A549 (cell line): ENCODE data around the gene PDCD4. TPM values are rescaled to one million over a fixed set of nuclear protein-coding genes. Genes with fewer than 3 reads are reported as not detected.

ENCODE experiments used
- ATAC-seq, 2 experiments: fragments of 200-7000 bp in 1 of 2; fragments of >200 bp in 1 of 2; cut with Nextera tagmentation in 1 of 2; cut with Tn5 transposase in 1 of 2; 3 replicates each; pipeline versions ENCODE4 v1.8.0 to v1.9.1; 2018 to 2020; ENCODE audit warnings: mild to moderate bottlenecking in 1 of 2, moderate library complexity in 1 of 2
- CTCF ChIA-PET: fragments of 300-600 bp; sonication (Branson Sonifier 250); formaldehyde crosslinking; extraction: SDS; loops from one replicate; lab custom pipeline; 2021; ENCODE audit warnings: antibody characterized with exemption, inconsistent platforms; lab: Yijun Ruan, JAX
- POLR2A ChIA-PET: fragments of 350-600 bp; formaldehyde crosslinking; extraction: SDS; loops from one replicate; lab custom pipeline; 2021; ENCODE audit warnings: antibody characterized with exemption, inconsistent platforms; lab: Yijun Ruan, JAX
- DNase-seq, 2 experiments: peaks; one replicate each; pipeline versions ENCODE4 v3.0.0 to v3.0.0-alpha.2; 2011 to 2016; ENCODE audit warnings: low read depth in 1 of 2, low spot score in 1 of 2
- FAIRE-seq: peaks from 2 replicates; lab custom pipeline; 2011; peaks lifted over from hg19 to GRCh38; lab: Jason Lieb, UNC
- H3K27ac ChIP-seq, 2 experiments: fragments of >200 bp; sonication (Bioruptor Twin); formaldehyde crosslinking; 3 replicates each; pipeline ENCODE4 v1.5.1; 2016 to 2017
- H3K4me1 ChIP-seq: fragments of >200 bp; sonication (Bioruptor Twin); formaldehyde crosslinking; 3 replicates; pipeline ENCODE4 v1.6.1; 2016
- H3K4me2 ChIP-seq: fragments of >200 bp; sonication (Bioruptor Twin); formaldehyde crosslinking; 3 replicates; pipeline ENCODE4 v1.6.1; 2016
- H3K4me3 ChIP-seq: fragments of >200 bp; sonication (Bioruptor Twin); formaldehyde crosslinking; 3 replicates; pipeline ENCODE4 v1.5.1; 2016
- H3K9me3 ChIP-seq: fragments of >200 bp; sonication (Bioruptor Twin); formaldehyde crosslinking; 3 replicates; pipeline ENCODE4 v1.6.1; 2016
- CBX2 ChIP-seq: fragments of 200-600 bp; sonication (generic); IDR thresholded peaks from 2 replicates; pipeline ENCODE4 v1.6.1; 2016; ENCODE audit warnings: low read depth, mild to moderate bottlenecking, borderline replicate concordance
- CBX8 ChIP-seq: fragments of 200-600 bp; sonication (generic); IDR thresholded peaks from 2 replicates; pipeline ENCODE4 v1.6.1; 2016
- CHD2 ChIP-seq: fragments of 150-350 bp; IDR thresholded peaks from 2 replicates; pipeline ENCODE4 v1.6.1; 2014; ENCODE audit warnings: low read length; ENCODE audit not compliant: partially characterized antibody
- EHF ChIP-seq: fragments of 250-450 bp; sonication (Bioruptor Pico); IDR thresholded peaks from 2 replicates; pipeline ENCODE4 v1.5.0; 2020; ENCODE audit warnings: mild to moderate bottlenecking
- FOSB ChIP-seq: fragments of 250-450 bp; sonication (Bioruptor Pico); IDR thresholded peaks from 2 replicates; pipeline ENCODE4 v1.5.0; 2020; ENCODE audit warnings: mild to moderate bottlenecking, moderate library complexity
- FOSL2 ChIP-seq, 2 experiments: fragments of 450-650 bp in 1 of 2; fragments of >200 bp in 1 of 2; sonication (Bioruptor Twin) in 1 of 2; formaldehyde crosslinking; IDR thresholded peaks; 2 replicates each; pipeline versions ENCODE4 v1.5.0 to v1.6.1; 2016 to 2020; ENCODE audit warnings: mild to moderate bottlenecking in 1 of 2, moderate library complexity in 1 of 2
- GATA3 ChIP-seq: IDR thresholded peaks from 2 replicates; pipeline ENCODE4 v1.6.1; 2012; ENCODE audit warnings: borderline replicate concordance
- HDAC2 ChIP-seq: fragments of 200-600 bp; sonication (generic); IDR thresholded peaks from 2 replicates; pipeline ENCODE4 v1.6.1; 2016
- HEYL ChIP-seq: fragments of 250-450 bp; sonication (Bioruptor Pico); IDR thresholded peaks from 2 replicates; pipeline ENCODE4 v1.8.0; 2021; ENCODE audit warnings: mild to moderate bottlenecking, moderate library complexity
- HOXA7 ChIP-seq: fragments of 250-450 bp; sonication (Bioruptor Pico); IDR thresholded peaks from 2 replicates; pipeline ENCODE4 v1.5.0; 2020; ENCODE audit warnings: mild to moderate bottlenecking, moderate library complexity
- JUNB ChIP-seq: fragments of >200 bp; sonication (Bioruptor Twin); formaldehyde crosslinking; IDR thresholded peaks from 2 replicates; pipeline ENCODE4 v1.6.1; 2016
- MAX ChIP-seq: IDR thresholded peaks from 2 replicates; pipeline ENCODE4 v1.6.1; 2012
- NR3C1 ChIP-seq: fragments of >200 bp; sonication (Bioruptor Twin); formaldehyde crosslinking; IDR thresholded peaks from 3 replicates; pipeline ENCODE4 v1.6.1; 2017
- PBX3 ChIP-seq: IDR thresholded peaks from 2 replicates; pipeline ENCODE4 v1.6.1; 2012
- POLR2AphosphoS2 ChIP-seq: conservative IDR thresholded peaks from 2 replicates; pipeline ENCODE4 v1.6.1; 2012; ENCODE audit warnings: low read length, improper control_type of control experiment, inconsistent platforms
- RARB ChIP-seq: fragments of 250-450 bp; sonication (Bioruptor Pico); IDR thresholded peaks from 2 replicates; pipeline ENCODE4 v1.8.0; 2021; ENCODE audit warnings: mild to moderate bottlenecking, moderate library complexity
- RCOR1 ChIP-seq: fragments of 150-350 bp; IDR thresholded peaks from 2 replicates; pipeline ENCODE4 v1.6.1; 2014; ENCODE audit warnings: antibody characterized with exemption, low read length, low read depth
- RNF2 ChIP-seq: fragments of 200-600 bp; sonication (generic); IDR thresholded peaks from 2 replicates; pipeline ENCODE4 v1.6.1; 2016; ENCODE audit warnings: low read depth, mild to moderate bottlenecking, antibody characterized with exemption, moderate library complexity, borderline replicate concordance
- TFCP2L1 ChIP-seq: fragments of 250-450 bp; sonication (Bioruptor Pico); IDR thresholded peaks from 2 replicates; pipeline ENCODE4 v1.5.0; 2021; ENCODE audit warnings: mild to moderate bottlenecking
- TP53 ChIP-seq: fragments of 250-450 bp; sonication (Bioruptor Pico); IDR thresholded peaks from 2 replicates; pipeline ENCODE4 v1.5.0; 2021; ENCODE audit warnings: mild to moderate bottlenecking, moderate library complexity
- ZFP36 ChIP-seq: fragments of 450-650 bp; IDR thresholded peaks from 2 replicates; pipeline ENCODE4 v1.6.1; 2014; ENCODE audit warnings: borderline replicate concordance; ENCODE audit not compliant: partially characterized antibody
- ZSCAN20 ChIP-seq: fragments of 250-450 bp; sonication (Bioruptor Pico); IDR thresholded peaks from 2 replicates; pipeline ENCODE4 v1.8.0; 2022; ENCODE audit warnings: mild to moderate bottlenecking, moderate library complexity
- WGBS: methylation state at CpG from one replicate; pipeline ENCODE4 v1.1.6; 2017; ENCODE audit errors: missing lambda C conversion rate; 5-methylcytosine and 5-hydroxymethylcytosine counted together
- polyA plus RNA-seq, 4 experiments: library from polyadenylated mRNA; depleted of rRNA in 3 of 4; stranded (reverse); fragments of >200 nt; fragmentation: RNase III in 1 of 4; extraction: RNeasy Plus Mini Kit Qiagen cat#74134 plus additional on column Dnase treatment in 1 of 4; gene quantifications; 2 replicates in 3 of 4; 3 replicates in 1 of 4; pipeline ENCODE4 v1.2.3, GENCODE V29; 2011 to 2017

Gene PDCD4
- polyA plus RNA-seq, 2 of the 4 experiments (the other 2 are of a cell fraction), result 42.7 to 71.4 TPM

GRCh38 chr10:110876000-110876399 lies 4.3 kb downstream of the PDCD4 start:
- no peak overlapping the region for H3K4me3 ChIP-seq
- POLR2A ChIA-PET, result no interaction called here
- no peak for DNase-seq
- TF ChIP-seq FOSB (CRISPR knock-in tag) (no peak), CBX2 (no peak), TP53 (CRISPR knock-in tag) (no peak), FOSL2 (IDR thresholded peaks at IDR 0.05) (no peak), FOSL2 (CRISPR knock-in tag; IDR thresholded peaks at IDR 0.05) (no peak), MAX (no peak), HEYL (CRISPR knock-in tag) (no peak), PBX3 (no peak)
- TF ChIP-seq, all 56 proteins: peak for 0
- WGBS, result 79% methylated on average over 2 of the region's 2 CpGs
- Histone ChIP-seq H3K4me1 (peaks cover 27% of the 10 kb centered on the region), H3K9me3 (no peaks in the 10 kb centered on the region), H3K4me2 (no peak overlapping the region), H3K27ac (no peak overlapping the region)
- CTCF ChIA-PET, result interaction anchor here (3.2 kb wide), 1 partner anchor 18 kb away, joined by 11 read pairs; no protein-coding TSS in a partner anchor
- no peak for FAIRE-seq
- no peak for ATAC-seq

- POLR2A ChIA-PET, result no interaction called here
- H3K9me3 ChIP-seq, result no peaks in the 10 kb centered on the region
- FAIRE-seq, result no peak
- no peak for DNase-seq
- H3K27ac ChIP-seq, result no peak overlapping the region
- CTCF ChIA-PET, result interaction anchor here (1.1 to 3.2 kb wide), 3 partner anchors 10 to 73 kb away, joined by 3 to 11 read pairs (median 5); no protein-coding TSS in a partner anchor
- H3K4me3 ChIP-seq, result no peak overlapping the region
- no peak for ATAC-seq
- no peak overlapping the region for H3K4me2 ChIP-seq
- 90% methylated on average over 1 of the region's 1 CpG for WGBS
- TF ChIP-seq ZSCAN20 (CRISPR knock-in tag) (no peak), RCOR1 (no peak)
- TF ChIP-seq, all 56 proteins: peak for 0
- peaks cover 26% of the 10 kb centered on the region; the same call in 2 of the 3 replicates for H3K4me1 ChIP-seq
Observed at GRCh38 chr10:110876788-110877187, 5.1 kb downstream of the PDCD4 start.

DNA sequence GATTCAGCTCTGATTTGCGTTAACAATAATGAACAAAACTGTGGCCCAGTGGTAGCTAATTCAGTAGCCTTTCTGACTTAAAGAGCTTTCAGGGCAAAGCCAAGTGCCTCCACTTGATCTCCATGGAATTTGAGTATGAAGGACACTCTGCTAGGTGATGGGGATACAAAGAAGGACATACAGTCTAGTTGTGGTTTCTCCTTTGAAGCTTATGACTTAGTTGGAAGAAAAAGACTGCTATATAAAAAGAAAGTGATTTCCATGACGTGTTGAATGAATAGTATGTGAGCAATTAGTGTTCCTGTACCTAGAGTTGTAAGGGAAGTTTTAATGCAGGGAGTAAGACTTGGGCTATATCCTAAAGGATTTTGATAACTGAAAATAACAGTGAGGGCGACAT lies 8.3 kb downstream of the PDCD4 start:
- peak; percentile 32 to 54; a peak in 3 of 6 replicates for ATAC-seq

DNA sequence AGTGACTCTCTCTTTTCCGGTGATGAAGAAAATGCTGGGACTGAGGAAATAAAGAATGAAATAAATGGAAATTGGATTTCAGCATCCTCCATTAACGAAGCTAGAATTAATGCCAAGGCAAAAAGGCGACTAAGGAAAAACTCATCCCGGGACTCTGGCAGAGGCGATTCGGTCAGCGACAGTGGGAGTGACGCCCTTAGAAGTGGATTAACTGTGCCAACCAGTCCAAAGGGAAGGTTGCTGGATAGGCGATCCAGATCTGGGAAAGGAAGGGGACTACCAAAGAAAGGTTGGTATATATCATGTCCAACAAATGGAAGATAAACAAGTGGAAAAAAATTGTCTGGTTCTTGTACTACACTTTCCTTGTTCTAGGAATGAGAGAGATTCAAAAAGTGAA lies 9.5 kb downstream of the PDCD4 start:
- H3K27ac ChIP-seq, result no peak overlapping the region
- WGBS, result 91% methylated on average over 9 of the region's 9 CpGs
- ChIA-PET POLR2A (interaction anchor here (2.3 kb wide), 1 partner anchor 10 kb away, joined by 9 read pairs; the partner anchor contains the start of gene PDCD4), CTCF (interaction anchor here (2.7 kb wide), 1 partner anchor 12 kb away, joined by 16 read pairs; no protein-coding TSS in a partner anchor)
- peaks cover 31% of the 10 kb centered on the region for H3K4me1 ChIP-seq
- FAIRE-seq (no peak), ATAC-seq (no peak), DNase-seq (no peak)
- no peak overlapping the region for H3K4me2 ChIP-seq
- no peaks in the 10 kb centered on the region for H3K9me3 ChIP-seq
- TF ChIP-seq ZFP36 (no peak), HDAC2 (no peak), CBX8 (no peak), NR3C1 (no peak), TFCP2L1 (CRISPR knock-in tag) (no peak), POLR2AphosphoS2 (no peak), TP53 (CRISPR knock-in tag) (no peak), RNF2 (no peak), EHF (CRISPR knock-in tag) (no peak), RARB (CRISPR knock-in tag) (no peak), GATA3 (no peak), JUNB (no peak)
- no peak overlapping the region for H3K4me3 ChIP-seq

More for the DNA sequence above, 8.3 kb downstream of the PDCD4 start:
- FAIRE-seq (no peak), DNase-seq (no peak)
- no peak overlapping the region for H3K27ac ChIP-seq
- H3K9me3 ChIP-seq, result no peaks in the 10 kb centered on the region
- ChIA-PET POLR2A (interaction anchor here (0.6 to 1.6 kb wide), 2 partner anchors 9 to 36 kb away, joined by 3 to 5 read pairs; partner anchors contain the start of gene PDCD4), CTCF (interaction anchor here (2.7 kb wide), 1 partner anchor 14 kb away, joined by 8 read pairs; no protein-coding TSS in a partner anchor)
- TF ChIP-seq CHD2 (no peak), HOXA7 (CRISPR knock-in tag) (no peak)
- H3K4me3 ChIP-seq, result no peak overlapping the region
- 78% methylated on average over 3 of the region's 3 CpGs for WGBS
- no peak overlapping the region for H3K4me2 ChIP-seq
- H3K4me1 ChIP-seq, result peaks cover 21% of the 10 kb centered on the region; the same call in 2 of the 3 replicates
